AG08395 (cell line): Measurements from ENCODE around the gene FUT1.
"Not testable (repeated sequence)": the region's sequence is repeated elsewhere in the genome, so short reads cannot be mapped to it uniquely, and the experiment has no call there.

Experiments used
- DNase-seq: peaks from one replicate; pipeline ENCODE4 v3.0.0; 2012; ENCODE audit warnings: mixed read lengths, low spot score

Gene FUT1

DNA sequence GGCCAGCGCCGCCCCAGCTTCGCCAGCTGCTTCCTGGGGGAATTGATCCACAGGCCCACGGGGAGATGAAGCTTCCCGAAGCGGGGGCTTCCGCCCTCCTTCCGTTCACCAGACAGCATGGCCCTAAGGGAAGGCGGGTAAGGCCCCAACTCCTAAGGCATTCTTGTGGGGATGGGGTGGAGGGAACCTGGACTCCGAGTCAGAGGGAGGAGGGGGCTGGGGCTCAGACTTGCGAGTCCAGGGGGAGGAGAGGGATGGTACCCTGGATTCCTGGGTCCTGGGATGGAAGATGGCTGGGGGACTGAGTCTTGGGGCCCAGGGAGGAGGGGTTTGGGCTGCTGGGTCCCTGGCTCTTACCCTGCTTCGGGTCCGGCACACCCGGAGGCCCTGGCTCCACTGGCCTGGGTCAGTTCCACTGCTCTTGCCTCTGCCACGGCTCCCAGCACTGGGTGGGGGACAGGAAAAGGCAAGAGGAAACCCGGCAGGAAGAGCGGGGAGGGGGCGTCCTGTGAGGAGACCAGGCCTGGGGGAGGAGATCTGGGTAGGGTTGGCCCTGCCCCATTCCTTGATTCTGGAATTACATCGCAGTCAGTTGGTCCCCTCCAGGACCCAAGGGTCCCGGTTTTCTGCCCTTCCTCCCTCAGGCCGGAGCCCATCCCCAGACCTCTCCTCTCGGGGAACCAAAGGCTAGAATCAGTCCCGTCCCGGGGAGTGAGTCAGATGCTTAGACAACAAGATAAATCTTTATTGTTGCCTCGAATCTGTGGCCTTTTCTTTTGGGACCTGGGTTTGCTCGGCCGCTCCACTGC, 12.1 kb downstream of the FUT1 start, which contains the start of gene RASIP1:
TSS of gene RASIP1 (minus strand) at position 447 of the 809 bp plus-strand sequence. CDS start at position 119, 328 bp downstream.
- no peak for DNase-seq

DNA sequence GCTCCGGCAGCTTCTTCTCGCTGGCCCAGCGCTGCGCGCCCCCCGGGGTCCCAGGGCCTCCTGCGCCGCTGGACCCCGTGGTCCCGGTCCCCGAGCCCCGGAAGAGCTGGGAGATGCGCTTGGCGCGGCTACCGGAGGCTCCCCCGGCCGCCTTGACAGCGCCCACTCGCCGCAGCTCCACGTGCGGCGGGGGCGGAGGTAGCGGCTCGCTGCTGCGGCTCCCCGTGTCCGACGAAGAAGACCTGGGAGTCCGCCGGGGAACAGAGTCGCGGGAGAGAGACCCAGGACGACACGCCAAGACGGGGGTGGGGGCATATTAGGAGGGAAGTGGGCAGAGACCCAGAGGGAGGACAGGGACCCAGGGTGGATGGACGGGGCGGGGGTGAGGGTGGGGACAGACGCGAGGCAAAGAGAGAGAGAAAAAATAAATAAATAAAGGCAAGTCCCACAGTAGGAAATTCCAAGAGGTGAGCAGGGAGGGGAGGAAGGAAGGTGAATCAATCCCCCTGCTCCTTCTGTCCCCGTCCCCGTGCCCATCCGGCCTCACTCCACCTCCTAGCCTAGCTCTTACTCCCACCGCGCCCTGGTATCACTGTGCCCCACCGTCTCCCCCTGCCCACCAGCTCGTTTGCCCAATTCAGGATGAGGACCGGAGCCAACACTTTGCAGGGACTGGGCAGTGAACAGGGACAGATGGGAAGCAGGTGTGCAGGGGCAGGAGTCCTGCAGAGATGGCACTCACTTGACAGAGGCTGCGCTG, 12.9 kb downstream of the FUT1 start:
- DNase-seq, result no peak

DNA sequence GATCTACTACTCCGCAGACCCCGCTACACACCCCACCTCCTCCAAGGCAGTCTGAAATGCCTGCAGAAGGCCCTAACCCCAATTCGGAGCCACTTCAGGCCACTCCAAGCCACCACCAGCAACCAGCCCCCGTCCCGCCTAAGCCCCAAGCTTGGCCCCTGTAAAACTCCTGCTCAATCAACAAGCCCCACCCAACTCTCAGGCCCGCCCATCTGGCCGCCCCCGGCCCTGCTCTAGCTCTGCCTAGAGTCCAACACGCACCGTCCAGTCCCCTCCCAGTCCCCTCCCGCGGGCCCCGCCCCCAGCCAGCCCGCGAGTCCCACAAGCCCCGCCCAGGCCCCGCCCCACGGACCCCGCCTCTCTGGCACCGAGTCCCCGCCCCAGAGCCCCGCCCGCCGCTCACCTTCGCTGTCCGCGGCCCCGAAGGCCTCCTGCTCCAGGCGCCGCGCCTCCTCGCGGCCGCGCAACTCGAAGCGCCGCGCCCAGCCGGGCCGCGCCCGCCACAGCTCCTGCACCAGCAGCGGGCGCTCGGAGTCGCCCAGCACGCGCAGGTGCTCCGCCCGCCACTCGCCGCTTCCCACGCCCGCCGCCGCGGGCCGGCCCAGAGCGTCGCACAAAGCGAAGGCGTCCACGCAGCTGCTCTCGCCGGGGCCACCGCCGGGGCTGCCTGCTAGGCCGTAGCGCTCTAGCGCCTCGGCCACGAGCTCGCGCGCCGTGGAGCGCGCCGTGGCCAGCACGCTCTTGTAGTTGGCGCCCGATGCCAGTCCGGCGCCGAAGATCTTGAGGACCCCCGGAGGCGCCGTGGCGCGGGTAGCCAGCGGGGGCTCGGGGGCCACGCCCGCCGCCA, 13.7 kb downstream of the FUT1 start:
- peak; percentile 86 for DNase-seq

DNA sequence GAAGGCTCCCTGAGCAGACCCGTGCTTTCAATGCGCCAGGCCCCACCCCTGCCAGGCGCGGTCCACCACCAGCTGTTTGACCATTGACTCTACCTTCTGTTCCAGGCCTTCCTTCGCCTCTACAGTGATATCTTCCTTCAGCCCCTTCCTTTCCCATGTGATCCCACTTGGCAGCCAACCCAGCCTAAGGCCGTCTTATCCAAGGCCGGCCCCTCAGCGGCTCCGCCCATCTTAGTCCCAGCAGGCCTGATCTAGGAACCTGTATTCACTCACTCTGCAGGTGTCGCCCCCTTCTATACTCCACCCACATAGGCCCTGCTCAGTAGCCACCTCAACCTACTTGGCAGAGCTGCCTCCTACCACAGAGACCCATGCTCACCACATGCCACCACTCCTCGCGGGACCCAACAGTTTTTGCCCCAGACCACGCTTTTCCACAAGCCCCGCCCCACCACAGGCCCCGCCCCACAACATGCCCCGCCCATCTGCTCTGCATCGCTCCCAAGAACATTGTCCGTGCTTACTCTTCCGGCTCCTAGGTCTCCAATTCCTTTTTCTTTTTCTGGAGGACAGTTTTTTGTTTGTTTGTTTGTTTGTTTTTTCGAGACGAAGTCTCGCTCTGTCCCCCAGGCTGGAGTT, 15.0 kb downstream of the FUT1 start:
- DNase-seq, result no peak

DNA sequence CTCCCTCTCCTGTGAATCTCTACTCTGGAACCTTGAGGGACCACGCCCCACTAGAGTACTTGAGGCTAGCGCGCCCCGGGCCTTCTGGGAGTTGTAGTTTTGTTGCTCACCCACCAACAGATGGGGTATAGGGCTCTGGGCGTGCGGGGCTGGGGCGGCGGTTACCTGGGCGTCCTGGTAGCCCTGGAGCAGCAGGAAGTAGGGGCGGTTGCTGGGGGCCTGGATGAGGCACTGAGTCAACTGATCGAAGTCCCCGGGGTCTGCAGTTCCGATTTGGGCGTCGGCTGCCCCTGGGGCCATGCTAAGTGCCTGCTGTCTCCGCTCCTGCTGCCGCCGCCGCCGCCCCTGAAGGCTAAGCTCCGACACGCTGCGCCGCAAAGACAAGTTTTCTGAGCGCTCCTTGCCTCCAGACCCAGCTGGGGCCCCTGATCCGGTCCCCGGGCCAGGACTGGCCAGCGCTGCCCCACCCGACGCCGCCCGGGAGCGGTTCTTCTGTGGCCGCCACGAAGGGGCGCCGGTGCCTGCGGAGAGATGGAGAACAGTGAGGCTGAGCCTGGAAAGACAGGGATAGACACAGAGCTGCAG, 17.3 kb downstream of the FUT1 start:
- DNase-seq, result no peak

DNA sequence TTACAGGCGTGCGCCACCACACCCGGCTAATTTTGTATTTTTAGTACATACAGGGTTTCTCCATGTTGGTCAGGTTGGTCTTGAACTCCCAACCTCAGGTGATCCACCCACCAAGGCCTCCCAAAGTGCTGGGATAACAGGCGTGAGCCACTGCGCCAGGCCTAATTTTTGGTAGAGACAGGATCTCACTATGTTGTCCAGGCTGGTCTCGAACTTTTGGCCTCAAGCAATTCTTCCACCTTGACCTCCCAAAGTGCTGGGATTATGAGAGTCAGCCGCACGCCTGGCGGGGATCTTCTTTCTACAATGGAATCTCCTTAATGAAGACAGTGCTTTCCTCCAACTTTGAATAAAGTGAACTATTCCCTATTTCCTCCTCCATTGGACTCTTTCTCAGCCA, 17.8 kb downstream of the FUT1 start:
- DNase-seq, result no peak

DNA sequence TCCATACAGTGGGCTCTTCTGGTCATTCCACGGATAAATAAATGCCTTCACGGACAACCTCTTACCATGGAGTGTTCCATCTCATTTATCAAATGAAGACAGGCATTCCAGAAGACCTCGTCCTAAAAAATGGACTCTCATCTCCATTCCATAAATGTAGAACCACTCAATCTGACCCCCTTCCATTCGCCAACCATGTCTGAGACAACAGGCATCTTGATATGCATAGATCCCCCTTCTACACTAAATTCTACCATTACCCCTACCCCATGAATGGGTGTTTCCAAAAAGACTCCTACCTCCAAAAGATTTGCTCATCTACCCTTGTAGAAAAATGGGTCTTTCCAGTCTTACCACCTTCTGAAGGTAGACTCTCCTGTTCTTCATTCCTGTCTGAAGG, 21.0 kb downstream of the FUT1 start:
- no peak for DNase-seq

DNA sequence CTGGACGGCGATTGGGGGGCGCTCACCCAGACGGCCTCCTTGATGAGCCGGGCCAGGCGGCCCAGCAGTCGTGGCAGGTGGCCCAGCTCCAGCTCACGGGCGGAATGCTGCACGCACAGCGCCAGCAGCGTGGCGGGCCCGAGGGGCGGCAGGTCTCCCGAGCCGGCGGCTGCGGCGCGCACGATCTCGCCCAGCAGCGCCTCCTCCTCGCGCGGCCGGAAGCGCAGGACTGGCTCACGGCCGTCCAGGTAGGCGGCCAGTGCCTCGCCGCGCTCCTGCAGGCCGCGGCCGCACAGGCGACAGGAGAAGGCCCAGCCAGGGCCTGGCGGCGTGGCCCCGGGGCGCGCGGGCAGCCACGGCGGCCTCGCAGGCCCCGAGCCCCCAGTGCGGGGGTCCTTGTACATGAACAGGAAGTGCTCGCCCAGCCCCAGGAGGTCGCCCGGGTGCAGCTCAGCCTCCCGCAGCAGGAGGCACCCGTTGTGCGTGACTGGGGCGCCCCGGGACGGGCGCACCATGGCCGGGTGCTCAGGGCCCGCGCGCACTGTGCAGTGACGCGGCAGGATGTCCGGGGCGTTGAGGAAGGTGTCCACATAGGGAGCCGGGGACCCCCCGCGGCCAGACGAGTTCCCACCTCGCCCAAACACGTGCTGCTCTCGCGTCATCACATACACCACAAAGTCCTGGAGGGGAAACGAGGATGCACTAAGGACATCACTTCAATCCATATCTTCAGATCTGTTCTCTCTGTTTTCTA, 23.4 kb downstream of the FUT1 start:
- no peak for DNase-seq

DNA sequence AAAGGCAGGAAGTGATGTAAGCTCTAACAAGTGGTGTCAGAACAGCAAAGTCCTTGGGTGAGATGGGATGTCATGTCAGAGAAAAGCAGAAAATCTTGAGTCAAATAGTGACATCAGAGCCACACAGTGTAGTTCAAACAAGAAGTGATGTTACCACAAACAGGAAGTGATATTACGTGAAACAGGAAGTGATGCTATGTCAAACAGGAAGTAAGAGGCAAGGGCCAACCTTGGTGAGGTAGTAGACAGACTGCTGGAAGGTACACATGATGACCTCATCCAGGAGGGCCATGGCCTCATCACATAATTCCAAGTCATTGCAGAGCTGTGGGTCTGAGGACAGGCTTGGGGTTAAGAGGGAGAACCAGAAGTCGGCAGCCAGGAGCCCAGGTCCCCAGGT, 25.9 kb downstream of the FUT1 start:
- DNase-seq, result no peak

DNA sequence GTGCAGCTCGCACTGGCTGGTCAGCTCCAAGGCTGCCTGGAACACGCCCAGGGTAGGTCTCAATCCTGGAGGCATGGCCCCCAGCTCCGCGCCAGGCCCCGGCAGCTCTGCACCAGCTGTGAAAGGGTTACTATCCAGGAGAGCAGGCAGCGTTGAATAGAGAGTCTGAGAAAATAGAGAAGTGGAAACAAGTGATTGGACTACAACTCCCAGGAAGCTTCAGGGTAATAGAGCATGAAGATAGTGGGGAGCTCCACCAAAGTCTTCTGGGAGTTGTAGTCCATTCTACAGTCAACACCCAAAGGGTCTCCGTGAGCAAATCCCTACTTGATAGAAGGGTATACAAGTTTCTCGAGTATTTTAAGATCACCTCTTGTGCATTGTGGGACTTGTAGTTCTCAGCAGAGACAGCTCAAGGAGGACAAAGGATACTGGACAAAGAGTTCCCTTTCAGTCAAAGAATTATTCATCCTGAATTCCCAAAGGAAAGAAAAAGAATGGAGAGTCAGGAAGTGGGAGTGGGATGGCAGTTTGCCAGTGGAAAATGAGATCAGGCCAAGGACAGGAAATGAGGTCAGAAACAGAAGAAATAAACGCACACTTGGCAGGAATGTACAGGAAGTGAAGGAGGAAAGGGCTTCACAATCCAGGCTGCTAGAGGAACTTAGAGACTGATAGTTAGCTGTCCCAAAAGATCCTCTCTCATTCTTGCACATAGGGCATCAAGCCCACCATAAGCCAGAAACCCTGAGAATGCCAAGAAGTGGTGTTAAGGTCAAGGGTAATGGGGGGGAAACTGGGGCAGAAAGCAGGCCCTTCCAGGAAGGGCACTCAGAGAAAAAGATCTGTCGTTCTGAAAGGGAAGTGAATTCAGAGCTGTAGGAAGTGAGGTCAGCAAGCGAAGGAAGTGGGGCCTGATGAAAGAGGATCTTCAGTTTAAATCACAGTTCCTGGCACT, 27.4 kb downstream of the FUT1 start:
- DNase-seq, result peak; percentile 70

DNA sequence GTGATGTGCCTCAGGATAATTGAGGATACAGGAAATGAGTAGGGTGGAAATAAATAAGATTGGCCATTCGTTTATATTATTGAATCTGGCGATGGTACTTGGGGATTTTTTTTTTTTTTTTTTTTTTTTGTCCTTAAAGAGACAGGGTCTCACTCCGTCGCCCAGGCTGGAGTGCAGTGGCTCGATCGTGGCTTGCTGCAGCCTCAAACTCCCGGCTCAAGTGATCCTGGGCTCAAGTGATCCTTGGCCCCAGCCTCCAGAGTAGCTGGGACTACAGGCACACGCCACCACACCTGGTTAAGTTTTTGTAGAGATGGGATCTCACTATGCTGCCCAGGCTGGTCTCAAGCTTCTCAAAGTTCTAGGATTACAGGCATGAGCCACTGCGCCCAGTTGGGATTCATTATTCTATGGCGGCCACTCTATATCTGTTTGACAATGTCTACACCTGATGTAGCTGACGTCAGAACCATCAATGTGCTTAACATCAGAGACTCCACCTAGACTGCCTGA, 30.2 kb downstream of the FUT1 start:
- DNase-seq, result no peak

DNA sequence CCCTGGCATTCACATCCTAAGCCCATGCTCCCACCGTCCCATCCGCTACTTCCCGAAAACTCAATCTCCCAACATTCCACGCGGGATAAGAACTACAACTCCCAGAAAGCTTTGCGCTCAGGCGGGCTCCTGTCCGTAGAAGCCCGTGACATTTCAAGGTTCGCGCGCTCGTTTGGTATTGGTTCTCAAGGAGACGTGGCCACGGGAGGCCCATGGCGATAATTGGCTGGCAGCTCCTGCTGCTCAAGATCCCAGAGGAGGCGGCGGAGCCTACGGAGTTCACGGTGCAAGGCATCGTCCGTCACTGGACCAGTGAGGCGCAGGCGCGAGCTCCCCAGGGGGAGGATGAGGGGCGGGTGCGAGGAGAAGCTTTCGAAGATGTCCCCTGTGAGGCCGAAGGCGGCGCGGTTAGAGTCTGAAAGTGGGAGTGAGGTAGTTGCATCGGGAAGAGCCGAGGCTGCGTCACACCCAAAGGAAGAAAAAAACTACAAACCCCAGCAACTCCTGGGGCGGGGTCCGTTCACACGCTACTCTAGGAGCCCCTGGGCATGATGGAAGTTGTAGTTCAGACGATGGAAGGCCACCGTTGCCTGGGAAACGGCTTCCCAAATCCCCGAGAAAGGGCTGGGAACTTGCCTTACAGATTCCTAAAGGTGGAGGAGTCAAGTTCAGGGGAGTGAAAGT, 31.7 kb downstream of the FUT1 start:
- DNase-seq, result peak; percentile 99

DNA sequence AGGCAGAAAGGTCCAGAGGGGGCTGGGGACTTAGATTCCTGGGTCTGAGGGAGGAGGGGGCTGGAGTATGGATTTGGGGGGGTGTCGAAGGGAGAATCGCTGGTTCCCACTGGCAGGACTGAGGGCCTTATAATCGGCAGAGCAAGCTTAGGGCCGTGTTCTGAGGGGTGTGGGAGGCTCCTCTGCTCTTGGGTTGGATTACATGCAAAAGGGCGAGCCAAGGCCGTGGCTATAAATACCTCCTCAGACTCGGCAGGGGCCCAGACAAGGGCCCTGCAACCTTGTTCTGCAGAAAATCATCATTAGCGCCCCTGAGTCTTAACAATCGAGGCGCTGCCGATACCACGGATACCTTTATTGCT, 32.2 kb downstream of the FUT1 start:
- DNase-seq, result no peak

DNA sequence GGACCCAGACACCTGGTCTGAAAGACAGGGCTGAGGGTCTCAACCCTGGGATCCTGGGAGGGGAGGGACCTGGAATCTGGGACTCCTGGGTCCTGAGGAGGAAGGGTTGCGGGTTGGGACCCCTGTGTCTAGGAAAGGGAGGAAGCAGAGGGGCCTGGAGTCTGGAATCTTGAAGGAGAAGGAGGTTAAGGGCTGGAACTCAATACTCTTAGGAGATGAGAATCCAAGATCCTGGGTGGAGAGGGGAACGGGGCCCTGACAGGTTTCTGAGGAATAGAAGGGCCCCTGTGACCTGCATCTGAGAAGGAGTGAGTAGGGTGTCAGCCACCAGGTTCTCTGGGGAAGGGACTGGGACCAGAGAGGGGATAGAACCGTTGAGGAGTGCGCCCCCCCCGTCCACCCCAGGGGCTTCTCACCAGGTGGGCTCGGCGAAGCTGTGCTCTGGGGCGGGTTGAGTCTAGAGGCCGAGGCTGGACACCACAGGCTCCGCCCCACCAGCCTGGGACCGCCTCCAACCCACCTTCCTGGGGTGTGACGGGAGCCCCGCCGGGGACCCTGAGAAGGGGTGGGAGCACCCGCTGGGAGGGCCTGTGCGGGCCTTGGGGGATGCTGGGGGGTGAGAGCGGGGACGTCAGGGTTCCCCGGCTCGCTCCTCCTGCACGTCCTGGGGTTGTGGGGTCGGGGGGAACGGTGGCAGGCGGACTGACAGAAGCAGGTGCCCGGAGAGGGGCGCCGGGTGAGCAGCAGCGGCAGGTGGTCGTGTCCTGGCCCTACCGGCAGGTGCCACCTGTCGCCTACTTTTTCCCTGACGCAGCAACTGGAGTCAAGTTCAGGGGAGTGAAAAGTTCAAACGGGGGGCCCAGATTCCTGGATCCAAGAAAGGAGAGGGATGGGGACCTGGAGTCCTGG, 32.9 kb downstream of the FUT1 start, which contains the start of gene MAMSTR:
TSS of gene MAMSTR (minus strand) at position 463 of the 909 bp plus-strand sequence. CDS start 694 bp downstream, outside the sequence.
- no peak for DNase-seq

DNA sequence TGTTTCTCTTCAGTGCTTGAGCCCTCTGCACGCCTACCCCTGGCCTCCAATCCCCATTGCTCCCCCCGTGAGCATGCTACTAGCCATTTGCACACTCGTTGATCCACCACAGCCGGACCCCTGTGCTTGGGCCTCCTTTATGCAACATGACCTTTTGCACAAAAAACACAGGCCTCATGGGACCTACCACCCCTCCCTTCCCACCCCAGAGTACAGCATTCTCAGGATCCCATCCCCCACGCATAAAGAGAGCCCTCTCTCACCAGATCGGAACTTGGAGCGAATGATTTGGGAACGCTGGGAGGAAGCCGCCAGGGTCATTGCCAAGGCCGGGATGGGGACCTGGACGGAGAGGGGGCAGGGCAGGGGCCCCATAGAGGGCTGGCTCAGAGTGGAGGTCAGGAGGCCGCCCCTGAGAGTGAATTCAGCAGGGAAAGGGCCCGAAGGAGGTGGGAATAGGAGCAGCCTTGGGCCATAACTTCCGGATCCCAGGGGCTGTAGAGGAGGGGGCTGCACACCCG, 33.7 kb downstream of the FUT1 start:
- DNase-seq, result no peak

DNA sequence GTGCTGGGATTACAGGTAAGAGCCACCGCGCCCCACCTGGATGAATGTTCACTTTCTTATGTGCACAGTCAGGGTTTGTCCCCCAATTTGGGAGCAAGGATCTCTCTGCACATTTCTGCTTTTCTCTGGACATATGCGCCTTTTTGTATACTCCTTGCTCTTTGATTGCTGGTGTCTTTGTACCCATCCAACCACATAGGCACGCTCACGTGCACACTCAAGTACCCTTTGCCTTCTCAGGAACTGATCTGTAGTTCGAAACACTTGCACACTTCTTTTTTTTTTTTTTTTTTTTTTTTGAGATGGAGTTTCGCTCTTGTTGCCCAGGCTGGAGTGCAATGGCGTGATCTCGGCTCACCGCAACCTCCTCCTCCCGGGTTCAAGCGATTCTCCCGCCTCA, 34.3 kb downstream of the FUT1 start:
- not testable (repeated sequence) for DNase-seq

DNA sequence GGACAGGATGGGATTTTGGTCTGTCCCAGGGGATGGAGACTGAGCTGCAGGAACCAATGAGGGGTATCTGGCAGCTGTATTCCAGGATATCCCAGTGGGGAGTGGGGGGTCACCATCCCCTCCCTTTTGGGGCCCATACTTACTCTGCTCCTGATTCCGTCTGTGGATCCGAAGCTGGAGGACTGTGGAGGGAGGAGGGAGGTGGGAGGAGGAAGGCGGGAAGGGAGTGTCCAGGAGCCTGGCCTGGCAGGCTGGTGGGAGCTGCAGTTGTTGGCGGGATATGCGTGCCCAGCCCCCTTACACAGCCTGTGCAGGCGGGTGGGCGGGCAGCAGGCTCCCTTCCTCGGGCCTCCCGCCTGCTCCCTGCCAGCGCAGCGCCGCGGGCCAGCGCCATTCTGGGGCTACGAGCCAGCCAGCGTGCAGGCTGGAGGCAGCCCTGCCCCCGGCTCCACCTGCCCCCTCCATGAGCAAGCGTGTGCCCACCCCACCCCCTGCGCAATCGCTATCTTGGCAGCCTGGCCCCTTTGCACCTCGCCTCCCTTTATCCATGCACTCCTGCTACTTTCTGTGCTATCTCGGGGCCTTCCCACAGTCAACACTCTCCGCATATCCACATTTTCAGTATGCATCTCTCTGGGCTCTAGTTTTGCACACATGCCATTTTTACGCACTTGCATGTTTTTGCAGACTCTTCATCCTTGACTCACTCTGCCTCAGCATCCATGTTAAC, 35.7 kb downstream of the FUT1 start:
- no peak for DNase-seq
